Mucosa of gallbladder (tissue), 1 donor: Measurements from ENCODE around the gene HHIP. TPM values are rescaled to one million over a fixed set of nuclear protein-coding genes. Genes with fewer than 3 reads are reported as not detected.

ENCODE experiments used
- DNase-seq: peaks from one replicate; pipeline ENCODE4 v3.0.0-alpha.2; 2020; ENCODE audit warnings: low spot score
- total RNA-seq: library from RNA; stranded (reverse); gene quantifications from one replicate; pipeline ENCODE4 v1.2.1, GENCODE V29; 2021
- donor health status: DM: no; HTN: no; CAD: no.

HHIP gene, protein sequence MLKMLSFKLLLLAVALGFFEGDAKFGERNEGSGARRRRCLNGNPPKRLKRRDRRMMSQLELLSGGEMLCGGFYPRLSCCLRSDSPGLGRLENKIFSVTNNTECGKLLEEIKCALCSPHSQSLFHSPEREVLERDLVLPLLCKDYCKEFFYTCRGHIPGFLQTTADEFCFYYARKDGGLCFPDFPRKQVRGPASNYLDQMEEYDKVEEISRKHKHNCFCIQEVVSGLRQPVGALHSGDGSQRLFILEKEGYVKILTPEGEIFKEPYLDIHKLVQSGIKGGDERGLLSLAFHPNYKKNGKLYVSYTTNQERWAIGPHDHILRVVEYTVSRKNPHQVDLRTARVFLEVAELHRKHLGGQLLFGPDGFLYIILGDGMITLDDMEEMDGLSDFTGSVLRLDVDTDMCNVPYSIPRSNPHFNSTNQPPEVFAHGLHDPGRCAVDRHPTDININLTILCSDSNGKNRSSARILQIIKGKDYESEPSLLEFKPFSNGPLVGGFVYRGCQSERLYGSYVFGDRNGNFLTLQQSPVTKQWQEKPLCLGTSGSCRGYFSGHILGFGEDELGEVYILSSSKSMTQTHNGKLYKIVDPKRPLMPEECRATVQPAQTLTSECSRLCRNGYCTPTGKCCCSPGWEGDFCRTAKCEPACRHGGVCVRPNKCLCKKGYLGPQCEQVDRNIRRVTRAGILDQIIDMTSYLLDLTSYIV
- 9.5 TPM for total RNA-seq

DNA sequence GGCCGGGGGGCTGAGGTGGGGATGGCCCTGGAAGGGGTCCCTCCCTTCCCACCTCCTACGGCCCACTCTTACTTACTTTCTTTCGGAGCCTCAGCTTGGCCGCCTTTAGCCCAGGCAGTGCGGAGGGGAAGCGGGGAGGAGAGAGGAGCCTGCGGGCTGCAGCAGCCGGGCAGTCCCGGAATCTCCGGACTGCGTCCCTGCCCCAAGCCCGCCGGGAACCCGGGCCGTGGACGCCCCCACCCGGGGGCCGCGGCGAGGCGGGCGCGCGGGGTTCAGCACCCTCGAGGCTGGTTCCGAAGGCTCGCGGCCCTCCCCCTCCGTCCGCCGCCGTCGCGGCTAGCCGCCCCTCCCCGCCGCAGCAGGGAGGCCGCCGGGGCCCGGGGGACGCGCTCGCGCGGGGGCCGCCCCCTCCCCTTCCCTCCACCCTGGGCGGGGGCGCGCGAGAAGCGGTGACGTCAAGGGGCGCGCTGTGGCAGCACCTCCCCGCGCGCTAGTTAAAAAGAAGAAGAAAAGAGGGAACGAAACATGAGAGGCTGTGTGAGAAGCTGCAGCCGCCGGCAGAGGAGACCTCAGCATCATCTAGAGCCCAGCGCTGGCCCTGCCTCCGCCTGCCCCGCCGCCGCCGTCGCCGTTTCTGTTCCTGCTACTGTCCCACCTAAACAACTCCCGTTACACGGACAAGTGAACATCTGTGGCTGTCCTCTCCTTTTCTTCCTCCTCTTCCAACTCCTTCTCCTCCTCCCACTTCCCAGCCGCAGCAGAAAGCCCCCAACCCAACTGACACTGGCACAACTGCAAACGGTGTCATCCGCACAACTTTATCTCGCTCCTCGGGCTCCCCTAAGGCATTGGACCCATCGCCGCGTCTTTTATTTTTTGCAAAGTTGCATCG, at the start of gene HHIP:
Gene HHIP (plus strand): TSS at position 526 of the 892 bp plus-strand sequence. CDS start 520 bp downstream, outside the sequence.
- DNase-seq: peak; percentile 45

DNA sequence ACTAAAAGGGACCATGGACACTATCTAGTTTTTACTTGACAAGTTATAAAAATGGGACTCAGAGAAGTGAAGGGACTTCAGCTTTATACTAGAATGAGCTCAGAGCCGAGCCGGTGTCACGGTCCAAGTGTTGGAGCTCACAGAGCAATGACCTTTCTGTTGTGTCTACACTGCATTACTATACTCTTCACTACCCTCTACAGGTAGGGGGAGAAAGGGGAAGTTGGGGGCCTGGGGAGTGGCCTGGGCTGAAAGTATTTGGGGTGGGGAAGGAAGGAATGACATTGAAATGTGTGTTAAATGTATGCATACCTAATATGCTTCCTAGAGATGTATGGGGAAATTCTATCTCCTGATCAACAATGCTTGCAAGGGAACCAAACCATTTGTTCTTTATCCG, 48.8 kb upstream of the HHIP start:
- no peak for DNase-seq

DNA sequence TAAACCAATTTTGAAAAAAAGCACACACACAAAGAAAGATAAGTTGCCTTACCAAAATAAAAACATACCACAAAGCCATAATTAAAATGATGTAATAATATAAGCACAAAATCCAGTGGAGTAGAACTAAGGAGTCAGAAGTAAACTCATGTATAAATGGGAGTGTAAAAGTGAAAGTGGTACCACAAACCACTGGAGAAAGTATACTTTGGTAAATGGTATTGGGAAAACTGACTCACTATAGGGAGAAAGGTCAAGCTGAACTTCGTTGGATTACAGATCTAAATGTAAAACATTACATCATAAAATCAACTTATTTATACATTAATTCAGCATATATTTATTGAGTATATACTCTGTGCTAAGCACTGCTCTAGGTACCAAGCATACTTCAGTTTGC, 46.3 kb upstream of the HHIP start:
- no peak for DNase-seq

DNA sequence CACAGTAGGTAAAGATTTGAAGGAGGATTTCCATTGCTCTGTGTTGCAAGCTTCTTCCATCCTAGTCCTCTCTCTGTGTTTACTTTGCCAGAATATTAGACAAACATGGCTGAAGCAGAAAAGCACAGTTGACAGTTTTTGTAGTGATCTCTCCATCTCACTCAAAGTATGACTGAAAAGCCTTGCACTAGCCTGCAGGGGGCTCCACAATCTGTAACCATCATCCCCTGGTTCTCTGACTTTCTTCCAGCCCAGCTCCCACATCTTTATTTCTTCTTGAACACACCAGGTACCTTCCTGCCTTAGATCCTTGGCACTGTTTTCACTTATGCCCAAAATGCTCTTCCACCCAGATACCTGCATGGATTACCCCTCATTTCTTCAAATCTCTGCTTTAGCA, 34.1 kb upstream of the HHIP start:
- DNase-seq: no peak

DNA sequence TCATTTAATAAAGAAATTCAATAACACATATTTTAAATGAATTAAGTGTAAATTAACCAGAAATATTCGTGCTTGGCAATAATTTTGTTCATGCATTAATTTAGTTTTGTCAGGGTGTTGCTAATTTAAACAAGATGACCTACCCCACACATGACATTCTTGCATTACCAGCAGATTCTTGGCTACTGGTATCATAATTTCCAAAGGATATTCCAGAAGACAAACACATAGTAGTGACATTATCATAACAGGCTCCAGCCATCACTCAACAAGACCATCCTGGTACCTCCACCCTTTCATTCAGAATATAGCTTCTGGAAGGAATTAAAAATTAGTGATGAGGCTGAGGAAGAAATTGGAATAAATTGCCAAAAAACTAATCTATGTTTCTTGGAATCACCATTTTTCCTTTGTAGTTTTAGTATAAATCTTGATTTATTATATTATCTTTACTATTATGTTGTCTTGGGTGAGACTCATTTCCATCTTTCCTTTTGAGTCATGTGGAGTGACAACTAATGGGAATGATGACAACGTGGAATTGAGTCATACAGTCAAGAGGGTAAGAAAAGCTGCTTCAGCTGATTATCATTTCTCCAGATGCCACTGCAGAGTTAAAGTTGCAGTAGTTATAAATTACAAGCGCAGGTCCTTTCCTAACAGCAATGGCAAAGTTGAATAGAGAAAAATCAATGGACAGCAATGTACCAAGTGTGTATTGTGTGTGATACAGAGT, 30.9 kb upstream of the HHIP start:
- no peak for DNase-seq

DNA sequence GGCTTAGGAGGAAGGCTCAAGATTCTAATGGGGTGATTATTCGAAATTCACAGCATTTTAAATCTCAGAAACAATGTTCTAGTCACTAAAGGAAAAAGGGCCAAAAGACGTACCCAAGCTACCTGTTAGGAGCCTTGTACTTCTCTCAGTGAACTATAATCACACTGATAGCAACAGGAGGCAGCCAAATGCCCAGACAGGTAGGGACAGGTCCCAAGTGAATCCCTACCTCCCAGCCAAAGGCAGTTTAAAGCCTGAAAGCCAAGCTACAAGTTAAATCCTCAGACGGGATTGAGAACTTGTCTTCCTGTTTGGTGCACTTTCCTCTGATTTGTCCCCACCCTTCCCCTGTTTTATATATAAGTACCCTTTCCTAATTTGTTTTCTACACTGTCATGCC, 24.3 kb upstream of the HHIP start:
- no peak for DNase-seq

DNA sequence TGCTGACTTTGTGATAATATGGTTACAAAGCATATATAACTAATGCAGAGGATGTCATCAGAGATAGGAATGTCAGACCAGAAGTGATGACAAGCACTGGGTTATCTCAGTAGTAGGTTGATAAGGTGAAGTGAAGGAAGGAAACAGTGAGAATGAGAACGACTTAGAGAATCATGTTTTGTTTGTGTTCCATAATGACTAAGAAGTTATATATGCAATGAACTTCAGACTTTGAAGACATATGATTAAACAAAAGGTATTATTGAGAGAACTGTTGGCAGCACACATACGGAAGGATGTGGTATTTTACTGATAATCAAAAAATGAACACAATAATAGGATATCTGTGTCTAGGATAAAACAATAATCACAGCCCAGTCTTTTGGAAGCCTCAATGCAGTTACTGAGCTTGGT, 18.3 kb upstream of the HHIP start:
- DNase-seq: no peak

DNA sequence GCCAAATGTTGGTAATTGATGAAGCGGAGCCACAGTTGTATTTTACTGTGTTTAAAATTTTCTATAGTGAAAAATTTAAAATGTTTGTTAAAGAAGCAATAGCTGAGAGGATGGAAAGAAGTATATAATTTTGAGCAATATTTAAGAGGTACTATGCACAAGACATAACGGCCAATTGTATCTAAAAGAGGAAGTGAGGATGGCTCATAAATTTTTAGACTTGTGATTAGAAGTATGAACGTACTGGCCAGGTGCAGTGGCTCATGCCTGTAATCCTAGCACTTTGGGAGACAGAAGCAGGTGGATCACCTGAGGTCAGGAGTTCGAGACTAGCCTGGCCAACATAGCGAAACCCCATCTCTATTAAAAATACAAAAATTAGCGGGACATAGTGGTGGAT, 12.7 kb upstream of the HHIP start:
- no peak for DNase-seq

DNA sequence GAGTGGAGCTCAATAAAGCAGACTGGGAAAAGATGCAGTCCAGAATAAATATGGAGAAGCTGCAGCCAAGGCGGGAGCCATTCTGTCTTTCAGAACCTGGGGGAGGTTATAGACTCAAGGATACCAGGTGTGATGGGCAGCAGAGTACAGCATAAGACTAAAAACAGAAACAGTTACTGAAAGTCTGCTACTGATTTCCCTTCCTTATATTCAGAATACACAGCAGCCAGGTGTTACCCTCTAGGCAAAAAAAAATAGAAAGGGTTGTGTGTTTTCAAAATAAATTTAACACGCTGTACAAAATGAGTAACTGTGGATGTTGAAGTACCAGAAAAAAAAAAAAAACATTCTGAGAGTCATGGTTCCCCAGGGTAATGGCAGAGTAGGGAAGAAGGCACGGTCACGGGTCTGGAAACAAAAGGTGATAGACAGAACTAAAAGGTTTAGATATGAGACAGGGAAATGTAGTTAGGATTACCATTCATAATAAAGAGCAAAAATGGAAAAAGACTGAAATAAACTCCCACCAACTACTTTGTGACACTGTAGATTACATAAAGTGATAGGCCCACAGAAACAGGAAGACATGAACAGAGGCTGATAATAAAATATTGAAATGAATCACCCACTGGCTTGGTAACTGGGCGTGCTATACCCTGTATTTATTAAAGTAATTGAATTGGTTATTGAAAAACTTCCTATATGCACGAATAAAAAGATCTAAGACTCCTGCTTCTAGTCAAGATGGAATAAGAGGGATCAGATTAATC, 10.8 kb upstream of the HHIP start:
- DNase-seq: no peak

DNA sequence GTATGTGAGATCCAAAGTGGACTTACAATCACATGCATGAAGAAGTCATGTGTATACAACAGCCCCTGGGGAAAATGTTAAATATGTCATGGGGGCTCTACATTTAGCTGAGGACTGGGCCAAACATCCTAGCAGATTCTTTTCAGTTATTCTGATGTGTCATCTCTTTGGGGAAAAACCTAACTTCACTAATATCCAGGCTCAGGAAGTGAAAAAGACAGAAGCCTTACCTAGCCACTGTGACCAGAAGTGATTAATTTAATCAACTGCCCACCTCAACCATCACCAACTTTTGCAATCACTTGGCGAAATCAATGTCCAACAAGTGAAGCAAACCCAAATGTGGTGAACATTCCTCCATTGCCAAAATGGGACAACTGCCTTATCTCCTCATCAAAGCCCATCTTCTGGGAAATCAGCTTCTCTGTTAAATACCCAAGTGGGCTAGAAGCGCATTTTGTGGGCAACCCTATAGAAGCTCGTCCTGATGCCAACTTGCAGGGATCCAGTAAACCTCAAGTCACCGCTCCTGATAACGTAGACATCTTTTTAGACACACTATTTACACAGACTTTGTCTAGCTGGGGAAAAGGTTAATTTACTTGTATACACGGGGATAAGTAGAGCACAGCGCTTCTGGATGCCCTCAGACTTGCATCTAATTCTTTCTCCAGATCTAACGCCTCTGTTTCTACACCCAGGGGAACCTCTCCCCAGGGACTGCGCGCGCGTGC, 1.4 kb upstream of the HHIP start:
- DNase-seq: no peak

DNA sequence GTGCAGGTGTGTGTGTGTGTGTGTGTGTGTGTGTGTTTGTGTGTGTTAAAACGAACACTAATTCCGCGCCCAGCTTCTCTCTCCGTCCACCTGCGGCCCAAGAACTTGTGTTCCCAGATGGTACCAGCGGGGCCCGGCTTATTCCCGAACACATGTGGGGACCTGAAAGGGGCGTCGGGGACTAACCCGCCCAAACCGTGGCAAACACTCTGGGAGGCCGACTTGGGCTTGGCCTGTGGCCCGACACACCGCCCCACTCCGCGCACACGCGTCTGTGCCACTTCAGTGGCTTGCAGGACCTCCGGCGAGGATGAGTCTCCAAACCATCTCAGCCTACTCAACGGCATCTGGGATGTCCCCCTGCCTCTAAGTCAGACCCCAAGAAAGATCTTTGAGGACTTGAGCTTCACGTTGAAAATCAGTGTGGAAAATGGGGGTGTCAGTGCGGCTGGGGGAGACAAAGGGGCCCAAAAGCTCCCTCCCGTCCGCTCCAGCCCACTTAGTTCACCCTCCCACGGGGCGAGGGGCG, 790 bp upstream of the HHIP start:
- no peak for DNase-seq

DNA sequence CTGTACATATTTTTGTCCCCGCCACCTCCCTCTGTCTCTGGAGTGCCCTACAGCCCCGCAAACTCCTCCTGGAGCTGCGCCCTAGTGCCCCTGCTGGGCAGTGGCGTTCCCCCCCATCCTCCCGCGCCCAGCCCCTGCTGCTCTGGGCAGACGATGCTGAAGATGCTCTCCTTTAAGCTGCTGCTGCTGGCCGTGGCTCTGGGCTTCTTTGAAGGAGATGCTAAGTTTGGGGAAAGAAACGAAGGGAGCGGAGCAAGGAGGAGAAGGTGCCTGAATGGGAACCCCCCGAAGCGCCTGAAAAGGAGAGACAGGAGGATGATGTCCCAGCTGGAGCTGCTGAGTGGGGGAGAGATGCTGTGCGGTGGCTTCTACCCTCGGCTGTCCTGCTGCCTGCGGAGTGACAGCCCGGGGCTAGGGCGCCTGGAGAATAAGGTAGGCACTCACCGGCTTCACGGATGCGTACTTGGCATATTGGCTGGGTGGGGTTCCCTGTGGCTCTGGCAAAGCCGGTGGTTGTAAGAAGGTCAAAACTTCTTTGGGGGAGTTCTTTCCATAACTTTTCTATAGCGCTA, 653 bp downstream of the HHIP start:
- DNase-seq: no peak

DNA sequence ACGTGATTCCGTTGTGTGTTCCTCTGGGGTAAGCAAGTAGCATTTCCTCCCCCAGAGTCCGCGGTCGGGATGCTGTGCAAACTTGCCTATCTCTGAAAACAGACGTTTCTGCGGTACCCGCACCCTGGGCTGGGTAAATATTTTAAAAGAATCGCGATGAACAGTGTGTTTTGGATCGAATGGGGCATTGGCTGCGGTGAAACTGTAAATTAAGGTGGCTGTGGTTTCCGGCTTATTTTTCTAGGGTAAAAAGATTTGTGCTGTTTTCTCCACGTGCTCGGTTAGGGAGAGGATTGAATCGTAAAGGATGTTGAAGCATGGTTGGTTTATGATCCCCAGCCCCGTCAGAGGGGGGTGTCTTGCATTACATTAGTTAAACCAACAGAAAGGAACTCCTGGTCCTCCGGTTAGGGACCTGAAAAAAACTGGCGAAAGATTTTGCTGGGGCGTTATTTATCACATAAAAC, 1.2 kb downstream of the HHIP start:
- no peak for DNase-seq

DNA sequence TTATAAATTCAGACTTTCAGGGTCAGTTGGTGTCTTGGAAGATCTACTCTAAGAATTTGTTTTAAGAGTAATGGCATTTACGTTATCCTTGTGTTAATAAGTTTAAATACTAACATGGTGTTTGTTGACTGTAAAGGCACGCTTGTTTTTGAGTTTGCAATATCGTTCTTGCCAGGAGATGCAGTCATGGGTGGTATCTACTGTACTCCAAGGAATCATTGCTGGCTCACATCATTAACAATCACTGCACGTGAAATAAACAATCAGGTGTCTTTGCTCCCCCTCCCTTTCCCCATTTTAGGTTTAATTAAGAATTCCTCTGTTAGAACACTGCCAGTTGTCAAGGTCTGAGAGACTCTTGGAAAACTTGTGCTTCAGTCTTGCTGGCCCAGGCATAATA, 1.6 kb downstream of the HHIP start:
- no peak for DNase-seq

DNA sequence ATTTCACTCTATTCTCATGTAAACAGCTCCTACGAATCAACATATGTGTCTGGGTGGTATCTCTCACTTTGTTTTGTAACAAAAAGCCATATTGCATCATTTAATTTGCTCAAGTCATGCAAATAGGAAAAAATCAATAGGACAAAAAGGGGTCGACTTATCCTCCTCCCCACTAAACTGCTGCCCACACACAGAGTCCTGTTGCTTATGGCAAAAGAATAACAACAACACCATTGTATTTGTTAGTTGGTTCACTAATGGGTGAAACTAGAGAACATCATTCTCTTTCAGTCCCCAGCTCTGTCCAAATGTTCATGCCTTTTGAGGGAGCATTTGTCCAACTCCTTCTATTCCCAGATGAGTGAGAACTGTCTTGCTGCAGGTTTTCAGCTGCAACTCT, 2.1 kb downstream of the HHIP start:
- DNase-seq: no peak

DNA sequence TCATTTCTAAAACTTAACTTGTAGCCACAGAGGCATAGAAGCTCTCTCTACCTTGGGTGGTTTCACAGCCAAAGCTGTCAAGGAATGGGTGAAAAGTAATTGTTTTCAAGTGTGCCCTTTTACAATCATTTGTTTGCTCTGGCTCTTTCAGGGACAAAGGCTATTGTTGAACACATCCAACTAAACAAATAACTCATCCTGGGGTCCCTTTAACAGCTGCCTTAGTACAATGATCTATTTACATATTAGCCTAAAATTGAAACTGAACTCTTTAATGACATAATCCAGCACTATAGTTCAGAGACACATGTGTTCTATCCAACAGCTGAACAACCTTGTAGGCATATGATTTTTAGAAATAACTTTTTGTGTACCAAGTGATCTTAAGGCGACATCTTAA, 3.7 kb downstream of the HHIP start:
- no peak for DNase-seq

DNA sequence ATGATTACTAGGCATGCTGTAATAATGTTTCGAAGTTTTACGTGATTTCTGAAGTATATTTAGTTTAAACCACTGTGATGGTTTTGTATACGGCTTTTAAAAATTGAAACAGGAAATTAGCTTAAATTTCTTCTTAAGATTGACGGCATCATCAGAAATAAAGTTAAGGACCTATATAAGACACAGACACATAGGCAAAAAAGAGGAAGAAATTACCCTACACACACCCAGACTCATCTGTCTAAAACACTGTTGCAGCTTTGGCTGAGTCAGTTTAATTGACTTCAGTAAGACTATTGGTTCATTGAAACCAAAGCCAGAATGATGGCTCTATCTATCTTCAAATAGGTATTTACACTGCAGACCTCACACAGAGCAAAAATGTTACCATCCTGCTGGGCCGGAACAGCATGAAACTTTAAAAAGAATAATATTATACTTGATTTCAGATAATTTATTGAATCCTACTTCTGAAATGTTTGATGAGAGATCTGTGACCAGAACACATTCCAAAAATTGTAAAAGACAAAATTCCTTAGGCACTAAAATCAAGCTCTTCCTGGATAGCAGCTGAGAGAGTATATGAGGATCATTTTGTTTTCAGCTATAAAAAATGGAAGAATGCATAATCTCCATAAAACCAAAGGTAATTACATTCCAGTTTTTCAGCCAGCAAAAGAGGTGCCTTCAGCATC, 4.5 kb downstream of the HHIP start:
- DNase-seq: no peak

DNA sequence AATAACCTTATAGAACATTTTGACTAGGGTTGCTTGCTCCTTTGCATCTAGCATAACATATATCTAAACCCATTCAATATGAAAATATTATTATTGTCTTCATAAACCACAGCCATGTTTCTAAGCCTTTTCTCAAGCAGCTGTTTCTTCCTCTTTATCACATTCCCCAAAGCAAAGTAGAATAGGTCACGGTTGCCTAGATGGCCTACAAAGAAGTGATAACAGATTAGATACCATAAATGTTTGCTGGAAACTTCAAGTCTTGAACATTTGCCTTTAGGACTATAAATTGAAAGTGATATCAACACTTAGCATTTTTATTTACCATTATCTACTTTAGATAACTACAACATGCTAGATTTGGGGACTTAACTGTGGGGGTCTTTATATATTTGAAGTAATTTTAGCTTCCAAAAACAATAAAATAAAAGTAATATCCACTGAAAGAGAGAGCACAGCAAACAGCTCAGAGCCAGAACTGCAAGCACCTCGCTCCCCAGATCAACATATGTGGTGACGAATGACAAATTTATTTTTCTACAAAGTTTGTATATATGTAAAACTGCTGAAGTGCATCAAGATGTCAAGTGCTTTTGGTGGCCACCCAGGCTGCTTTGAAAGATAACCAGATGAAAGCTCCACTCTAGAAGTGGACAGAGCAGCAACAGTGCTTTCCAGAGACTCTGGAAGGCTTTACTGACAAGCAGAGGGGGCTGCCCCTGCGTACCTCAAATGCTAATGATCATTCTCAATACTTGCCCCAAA, 8.0 kb downstream of the HHIP start:
- DNase-seq: no peak
